ENCODE results near the gene ADRB1.

The ADRB1 gene

DNA sequence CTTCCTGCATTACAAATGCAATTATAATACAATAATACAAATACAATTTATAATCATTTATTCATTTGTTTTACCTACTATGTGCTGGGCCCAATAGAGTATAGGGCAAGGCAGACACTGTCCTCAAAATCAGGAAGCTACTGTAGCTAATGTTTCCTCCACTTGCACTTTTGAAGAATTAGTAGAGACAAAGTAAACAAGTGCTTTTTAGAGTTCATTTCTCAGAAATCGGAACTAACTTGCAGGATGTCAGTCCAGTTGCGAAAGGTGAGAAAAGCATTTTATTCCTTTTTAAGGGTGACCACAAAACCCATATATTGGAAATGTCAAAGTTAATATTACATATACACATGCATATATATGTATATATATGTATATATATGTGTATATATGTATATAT, 14.2 kb downstream of the ADRB1 start:
- no peak for DNase-seq (ENCODE audit: low spot score)

DNA sequence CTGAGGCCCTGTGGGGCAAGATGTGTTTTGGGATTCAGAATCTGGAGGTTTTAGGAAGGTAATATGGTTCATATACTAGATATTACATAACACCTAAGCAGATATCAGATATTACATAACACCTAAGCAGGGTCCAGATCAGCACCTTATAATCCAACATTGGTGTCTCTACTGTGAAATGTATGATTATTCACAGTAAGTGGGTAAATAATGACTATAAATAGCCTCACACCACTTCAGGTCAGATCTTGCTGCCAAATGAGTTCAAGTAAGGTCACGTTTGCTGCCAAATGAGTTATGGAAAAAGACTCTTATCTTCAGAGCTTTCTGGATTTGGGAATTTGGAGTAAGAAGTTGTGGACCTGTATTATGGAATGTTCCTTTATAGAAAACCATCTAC, 14.6 kb downstream of the ADRB1 start:
- no peak for DNase-seq (ENCODE audit: low spot score)

DNA sequence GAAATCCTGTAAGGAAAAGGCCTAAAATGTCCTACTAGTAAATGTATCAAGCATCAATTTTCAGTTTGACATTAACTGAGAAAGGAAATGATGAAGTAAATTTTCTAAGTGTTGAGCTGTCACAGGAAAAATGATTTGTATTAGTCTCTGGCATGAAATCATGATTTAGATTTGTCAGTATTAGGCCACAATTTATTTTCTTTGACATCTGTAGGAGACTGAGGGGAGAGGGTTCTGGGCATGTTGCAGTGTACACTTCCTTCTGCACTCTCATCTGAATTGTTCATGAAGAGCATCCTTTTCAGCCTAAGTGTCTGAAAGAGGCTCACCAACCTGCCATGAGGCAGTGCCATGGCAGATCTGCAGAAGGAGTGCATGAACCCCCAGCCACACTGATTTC, 15.9 kb downstream of the ADRB1 start:
- no peak for DNase-seq (ENCODE audit: low spot score)

DNA sequence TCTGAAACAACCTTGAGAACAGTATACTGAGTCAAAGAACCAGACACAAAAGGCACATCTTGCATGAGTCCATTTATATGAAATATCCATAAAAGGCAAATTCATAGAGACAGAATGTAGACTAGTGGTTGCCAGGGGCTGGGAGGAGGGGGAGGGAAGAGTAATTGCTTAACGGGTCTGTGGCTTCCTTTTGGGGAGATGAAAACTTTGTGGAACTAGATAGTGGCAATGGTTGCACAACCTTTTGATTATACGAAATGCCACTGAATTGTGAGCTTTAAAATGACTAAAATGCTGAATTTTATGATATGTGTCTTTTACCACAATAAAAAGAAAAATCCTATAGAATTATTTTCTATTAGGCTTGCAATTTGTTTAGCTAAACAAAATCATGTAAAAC, 16.8 kb downstream of the ADRB1 start:
- no peak for DNase-seq (ENCODE audit: low spot score)

DNA sequence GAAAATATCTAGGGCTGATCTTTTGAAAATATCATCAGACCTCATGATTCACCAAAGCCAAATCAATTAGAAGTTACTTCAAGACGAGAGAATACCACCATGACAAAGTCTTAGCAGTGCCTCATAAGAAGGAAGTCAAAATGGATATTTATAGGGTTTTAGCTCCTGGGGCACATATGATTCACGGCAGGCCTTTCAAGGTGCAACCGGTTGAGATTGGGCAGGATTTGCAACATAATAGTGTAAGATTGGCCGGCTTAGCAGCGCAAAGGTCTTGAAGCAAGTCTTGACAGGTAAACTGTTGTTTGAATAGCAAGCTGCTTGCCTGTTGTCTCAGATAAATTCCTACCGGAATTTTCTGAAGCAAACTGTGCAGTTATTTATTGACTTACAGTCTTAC, 17.5 kb downstream of the ADRB1 start:
- no peak for DNase-seq (ENCODE audit: low spot score)

DNA sequence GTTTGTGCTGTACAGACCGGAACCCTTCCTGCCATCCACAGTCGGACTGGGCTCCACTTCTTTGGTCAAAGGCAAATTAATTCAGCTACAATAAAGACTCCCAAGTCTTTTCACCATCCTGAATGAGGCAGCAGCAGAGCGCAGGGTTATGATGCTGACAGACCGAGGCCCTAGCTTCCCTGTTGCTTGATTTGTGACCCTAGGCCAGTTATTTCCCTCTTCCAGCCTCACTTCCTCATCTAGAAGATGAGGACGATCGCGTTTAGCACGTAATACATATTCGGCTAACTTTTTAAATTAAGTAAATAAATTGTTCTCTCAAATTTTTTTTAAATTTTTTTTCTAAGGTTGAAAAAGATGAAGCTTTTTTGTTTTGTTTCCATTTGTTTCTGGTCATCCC, 18.1 kb downstream of the ADRB1 start:
- DNase-seq (ENCODE audit: low spot score): no peak

DNA sequence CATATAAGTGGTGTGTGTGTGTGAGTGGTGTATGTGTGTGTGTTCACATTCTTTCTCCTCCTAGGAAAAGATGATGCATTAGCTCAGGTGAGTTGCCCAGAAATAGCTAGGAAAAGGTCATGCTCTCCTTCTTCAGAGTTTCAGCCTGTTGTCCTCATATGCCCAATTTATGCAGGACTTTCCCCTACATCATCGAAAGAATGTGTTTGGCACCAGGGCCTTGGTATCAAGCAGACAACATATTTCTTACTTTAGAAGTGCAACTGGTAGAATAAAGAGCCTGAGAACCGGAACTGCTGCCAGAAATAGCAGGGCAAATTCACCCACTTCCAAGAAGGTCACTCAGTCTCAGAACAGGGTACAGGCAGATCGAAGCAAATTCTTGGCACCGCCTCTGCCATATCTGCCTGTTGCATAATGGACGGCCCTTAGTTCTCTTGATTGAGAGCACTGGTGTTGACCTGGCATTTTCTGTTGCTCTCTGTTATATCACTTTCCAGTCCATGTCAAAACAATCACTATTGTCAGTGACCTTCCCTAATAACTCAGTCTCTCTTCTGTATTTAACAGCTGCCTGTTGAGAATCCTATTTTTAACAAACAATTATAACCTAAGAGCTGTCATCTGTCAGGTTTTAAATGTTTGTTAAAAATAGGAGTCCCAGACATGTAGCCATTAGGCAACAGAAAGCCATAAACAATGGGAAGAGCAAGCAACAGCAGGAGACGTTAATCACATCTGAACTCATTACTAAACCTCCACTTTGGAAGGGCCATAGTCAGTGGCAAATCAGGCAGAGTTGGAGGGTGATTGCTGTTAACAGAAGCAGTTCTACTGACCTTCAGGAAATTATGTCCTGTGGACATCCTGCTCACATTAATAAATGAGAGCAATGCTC, 20.7 kb downstream of the ADRB1 start:
- no peak for DNase-seq (ENCODE audit: low spot score)

DNA sequence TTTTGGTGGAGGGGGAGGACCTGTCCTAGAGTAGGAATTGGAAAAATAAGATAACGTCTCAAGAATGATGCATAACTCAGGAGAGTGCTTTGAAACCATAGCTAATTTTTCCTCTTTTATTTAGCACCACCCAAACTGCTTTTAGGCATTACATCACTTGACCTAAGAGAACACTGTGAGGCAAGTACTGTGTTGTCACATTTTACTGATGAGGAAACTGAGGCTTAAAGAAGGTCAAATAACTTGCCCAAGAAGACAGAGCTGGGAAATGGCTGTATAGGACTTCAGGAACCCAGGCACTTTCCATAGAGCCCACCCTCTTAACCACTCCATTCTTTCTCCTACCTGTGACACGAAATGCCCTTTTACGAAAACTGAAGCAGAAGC, 21.4 kb downstream of the ADRB1 start:
- DNase-seq (ENCODE audit: low spot score): no peak

DNA sequence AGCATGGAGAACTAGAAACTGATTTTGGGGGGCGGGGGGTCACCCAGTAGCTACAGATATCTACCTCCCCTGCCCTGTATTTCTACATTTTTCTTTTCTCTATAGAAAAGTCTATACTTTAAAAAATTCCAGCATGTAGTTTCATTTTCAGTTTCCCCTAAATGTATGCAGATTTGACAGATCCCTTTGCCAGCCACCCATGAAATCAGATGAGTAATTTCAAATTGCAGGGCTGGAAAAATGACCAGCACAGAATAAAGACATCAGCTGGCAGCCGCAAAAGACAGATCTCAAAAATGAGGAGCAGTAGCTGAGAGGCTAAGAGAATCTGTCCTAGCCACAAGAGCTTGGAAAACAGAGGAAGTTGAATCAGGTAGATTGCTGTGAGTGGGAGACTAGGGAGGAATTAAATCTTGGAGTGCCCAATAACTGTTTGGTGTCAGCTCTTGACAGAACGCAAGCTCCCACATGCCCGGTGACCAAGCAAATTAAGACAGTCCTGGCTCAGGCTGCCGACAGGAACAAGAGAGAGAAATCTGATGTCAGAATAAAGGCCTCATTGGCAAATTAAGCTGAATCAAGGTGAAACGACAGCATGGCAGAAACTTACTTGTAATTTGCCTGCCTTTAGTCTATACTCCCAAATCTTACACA, 24.5 kb downstream of the ADRB1 start:
- DNase-seq (ENCODE audit: low spot score): no peak

DNA sequence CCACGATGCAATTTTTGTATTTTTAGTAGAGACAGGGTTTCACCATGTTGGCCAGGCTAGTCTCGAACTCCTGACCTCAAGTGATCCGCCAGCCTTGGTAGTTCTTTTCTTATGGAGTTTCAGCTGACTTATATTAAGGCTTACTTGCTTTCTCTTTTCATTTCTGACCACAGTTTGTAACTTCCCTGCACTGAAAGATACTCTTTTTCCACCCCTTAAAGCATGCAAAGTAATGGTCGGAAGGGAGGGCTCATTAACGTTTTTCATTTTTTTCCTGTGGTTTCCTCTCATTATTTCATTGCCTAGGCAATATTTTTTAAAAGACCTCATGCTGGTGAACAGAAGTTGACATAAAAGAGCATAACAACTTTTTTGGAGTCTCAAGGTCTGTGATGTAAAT, 27.0 kb downstream of the ADRB1 start:
- no peak for DNase-seq (ENCODE audit: low spot score)

DNA sequence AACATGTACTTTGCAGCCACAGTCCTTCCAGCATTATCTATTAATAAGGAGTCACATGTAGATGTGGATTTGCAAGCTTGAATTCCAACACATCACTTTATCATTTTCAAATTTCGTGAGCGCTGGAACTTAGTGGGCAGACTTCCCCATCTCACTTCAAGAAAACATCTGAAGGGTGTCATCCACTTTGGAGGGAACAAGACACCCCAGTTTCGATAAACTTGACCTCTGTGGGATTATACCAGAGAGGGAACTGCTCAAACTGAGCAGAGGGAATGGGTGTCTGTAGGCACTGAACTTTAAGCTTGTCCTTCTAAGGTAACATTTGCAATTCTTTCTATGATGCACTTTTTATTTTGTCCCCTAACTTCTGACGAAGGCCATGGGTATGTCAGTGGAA, 27.5 kb downstream of the ADRB1 start:
- DNase-seq (ENCODE audit: low spot score): no peak

DNA sequence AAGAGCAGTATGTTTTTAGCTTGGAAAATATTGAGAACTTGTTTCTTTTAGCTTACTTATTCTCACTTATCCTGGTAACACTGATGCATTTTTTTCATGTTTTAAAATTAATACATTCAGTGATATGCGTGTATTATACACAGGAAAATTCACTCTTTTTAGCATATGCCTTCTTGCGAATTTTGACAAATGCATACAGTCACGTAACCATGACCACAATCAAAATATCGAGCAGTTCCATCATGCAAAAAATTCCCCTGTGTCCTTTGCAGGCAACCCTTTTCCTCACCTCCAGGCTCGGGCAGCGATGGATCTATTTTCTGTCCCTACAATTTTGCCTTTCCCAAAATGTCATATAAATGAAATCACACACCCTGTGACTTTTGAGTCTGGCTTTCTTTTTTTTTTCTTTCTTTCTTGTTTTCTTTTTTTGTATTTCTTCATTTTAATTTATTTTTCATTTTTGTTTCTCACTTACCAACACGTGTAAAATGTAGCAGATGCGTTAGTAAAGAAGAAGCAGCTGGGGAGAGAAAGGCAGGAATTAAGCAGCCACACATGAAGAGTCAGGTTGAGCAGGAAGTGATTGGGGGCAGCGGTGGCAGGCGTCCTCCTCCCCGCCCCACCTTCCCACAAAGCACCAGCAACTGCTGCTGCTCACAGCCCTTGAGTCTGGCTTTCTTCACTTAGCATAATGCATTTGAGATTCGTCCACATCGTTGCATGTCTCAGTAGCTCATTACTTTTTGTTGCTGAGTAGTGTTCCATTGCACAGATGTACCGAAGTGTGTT, 29.9 kb downstream of the ADRB1 start:
- no peak for DNase-seq (ENCODE audit: low spot score)

DNA sequence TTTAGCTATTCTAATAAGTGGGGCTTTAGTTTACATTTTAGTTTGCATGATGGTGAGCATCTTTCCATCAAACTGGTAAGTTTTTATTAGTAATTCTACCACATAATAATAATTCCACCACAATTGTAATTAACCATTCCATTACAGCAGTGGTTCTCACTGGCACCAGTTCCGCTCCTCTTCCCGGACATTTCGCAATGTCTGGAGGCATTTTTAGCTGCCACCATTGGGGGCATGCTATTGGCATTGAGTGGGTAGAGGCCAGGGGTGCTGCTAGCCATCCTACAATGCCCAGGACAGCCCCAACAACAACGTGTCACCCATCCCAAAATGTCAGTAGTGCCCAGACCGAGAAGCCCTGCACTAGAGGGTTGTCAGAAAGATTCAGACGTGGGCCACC, 31.4 kb downstream of the ADRB1 start:
- no peak for DNase-seq (ENCODE audit: low spot score)

DNA sequence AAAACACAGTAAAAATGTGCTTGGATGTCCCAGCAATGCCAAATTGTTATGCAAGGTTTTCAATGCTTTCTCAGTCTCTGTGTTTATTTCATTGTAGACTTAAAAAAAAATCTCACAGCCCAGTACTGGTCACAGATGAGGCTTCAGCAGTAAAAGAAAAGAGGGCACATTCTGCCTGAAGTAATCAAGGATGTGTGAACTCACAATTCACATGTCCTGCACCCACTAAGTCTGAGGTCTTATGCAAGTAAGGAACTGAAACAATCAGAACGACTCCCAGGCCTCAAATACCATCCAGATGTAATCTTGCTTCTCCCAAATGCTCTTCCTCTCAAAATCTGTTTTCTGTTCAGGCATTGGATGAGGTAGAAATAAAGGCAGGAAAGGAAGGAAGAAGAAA, 33.7 kb downstream of the ADRB1 start:
- DNase-seq (ENCODE audit: low spot score): no peak

DNA sequence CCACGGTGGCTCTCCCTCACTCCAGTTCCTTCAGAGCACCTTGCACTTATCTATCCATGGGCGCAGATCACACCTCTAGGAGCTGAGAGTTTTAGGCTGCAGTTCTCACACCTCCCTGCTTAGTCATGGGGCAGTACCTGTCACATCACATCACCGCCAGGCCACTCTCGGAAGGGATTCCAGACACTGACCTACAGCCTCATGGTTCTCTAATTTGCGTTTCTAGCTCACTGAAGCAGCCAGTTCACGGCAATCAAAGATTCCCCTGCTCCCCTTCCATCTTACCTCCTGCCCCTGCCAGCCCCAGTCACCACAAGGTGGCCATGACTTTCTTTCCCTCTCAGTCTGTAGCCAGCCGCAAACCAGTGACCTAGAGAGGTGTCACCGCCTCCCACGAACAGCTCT, 34.2 kb downstream of the ADRB1 start:
- no peak for DNase-seq (ENCODE audit: low spot score)

DNA sequence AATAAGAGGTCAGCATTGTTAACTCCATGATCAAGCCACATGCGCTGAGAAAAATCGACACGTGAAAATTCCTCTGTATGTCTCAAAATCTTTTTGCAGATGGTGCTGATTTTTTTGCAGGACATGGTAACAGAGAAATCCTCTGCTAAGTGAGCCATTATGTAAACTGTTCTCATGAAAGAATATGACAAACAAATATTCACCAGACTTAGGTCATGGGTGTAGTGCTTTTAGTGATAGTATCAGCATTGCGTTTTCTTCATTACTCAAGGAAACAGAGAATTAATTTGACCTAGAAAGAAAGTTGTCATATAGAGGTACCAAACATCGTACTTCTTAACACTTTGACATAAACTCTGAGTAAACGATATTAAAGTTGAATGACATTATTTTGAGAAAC, 34.7 kb downstream of the ADRB1 start:
- no peak for DNase-seq (ENCODE audit: low spot score)

DNA sequence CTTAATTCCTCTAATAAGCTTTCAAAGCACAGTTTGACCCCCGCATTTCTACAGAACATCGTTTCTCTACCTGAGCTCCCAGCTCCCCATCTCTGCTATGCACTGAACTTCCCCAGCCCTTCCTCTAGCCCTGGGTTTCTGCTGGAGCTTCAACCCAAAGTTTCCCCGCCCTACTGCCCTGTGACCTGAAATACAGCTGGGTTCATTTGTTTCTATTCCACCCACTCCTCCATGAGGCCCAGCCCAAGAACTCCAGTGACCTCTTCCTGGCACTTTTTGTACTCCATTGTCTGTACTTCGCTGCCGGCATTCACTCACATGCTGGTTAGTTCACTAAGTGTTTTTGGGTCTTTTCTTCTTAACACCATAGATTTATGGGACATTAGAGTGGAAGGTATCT, 35.8 kb downstream of the ADRB1 start:
- no peak for DNase-seq (ENCODE audit: low spot score)

DNA sequence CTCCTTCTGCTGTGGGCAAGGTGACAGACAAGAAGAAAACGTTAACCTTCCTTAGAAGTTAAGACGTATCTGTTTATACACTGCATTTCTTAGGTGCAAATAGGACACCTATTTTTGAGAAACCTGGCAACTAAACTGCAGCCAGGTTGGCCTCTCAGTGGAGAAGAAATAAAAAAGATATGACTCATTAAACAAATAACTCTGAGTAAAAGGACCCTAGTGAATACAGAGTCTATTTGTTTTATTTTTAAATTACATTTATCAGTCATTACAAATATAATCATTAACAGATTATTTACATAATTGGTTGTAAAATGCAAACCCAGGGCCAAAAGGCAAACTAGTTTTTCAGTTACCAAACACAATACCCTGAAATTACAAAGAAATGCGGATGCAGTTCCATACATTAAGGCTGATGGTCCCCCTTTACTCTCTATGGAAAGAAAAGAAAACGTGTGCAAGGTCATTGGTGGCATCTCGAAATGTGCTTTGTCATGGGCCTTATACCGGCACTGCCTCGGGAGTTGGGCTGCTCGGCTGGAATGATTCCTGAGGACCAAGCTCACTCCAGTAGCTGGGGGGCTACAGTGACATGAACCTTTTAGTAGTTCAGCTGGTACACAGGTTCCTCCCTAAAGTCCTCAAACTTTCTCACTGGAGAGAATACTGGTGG, 38.4 kb downstream of the ADRB1 start:
- DNase-seq (ENCODE audit: low spot score): no peak

DNA sequence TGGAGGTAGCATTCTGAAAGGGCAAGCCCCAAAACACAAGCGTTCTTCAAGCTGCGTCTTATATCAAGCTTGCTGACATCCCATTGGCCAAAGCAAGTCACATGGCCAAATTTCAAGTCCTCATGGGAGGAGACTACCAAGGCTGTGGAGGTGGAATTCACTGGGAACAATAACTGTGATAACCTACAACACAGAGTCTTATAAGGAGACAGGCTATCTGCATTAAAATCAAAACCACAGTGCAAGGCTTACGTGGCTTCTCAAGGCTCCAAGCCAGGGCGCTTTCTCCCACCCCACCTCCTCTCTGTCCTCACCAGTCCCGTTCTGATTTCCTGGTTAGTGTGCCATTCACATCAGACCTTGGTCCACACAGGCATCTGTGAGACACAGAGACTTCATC, 39.4 kb downstream of the ADRB1 start:
- no peak for DNase-seq (ENCODE audit: low spot score)

DNA sequence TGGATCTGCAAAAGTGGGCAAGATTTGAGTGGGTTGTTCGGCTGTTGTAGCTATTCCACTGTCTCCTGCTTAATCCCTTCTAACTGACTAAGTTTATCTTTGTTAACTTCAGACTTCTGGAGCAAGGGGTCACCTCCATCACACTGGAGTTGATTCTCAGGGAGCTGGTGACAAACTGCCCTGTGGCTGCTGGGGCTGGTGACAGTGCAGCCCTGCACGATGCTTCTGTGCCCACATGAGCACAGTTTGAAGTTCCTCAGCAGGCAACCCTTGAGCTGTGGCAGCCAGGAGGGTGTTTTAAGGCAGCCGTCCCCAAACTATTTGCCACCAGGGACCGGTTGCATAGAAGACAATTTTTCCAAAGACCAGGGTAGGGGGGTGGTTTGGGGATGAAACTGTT, 40.5 kb downstream of the ADRB1 start:
- DNase-seq (ENCODE audit: low spot score): no peak

DNA sequence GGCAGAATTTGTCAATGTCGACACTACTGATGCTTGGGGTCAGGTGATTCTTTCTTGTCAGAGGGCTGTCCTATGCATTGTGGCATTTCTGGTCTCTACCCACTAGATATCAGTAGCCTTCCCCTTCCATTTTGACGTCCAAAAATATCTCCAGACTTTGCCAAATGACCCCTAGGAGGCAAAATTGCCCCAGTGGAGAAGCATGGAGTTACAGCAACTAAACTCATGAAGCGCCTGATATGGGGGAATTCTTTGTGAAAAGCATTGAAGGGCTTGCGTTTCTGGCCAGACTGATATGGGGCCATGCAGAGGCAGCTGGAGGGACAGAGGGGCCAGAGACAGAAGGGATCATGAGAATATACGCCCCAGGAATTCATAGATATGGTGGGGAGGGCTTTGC, 43.6 kb downstream of the ADRB1 start:
- DNase-seq (ENCODE audit: low spot score): no peak

DNA sequence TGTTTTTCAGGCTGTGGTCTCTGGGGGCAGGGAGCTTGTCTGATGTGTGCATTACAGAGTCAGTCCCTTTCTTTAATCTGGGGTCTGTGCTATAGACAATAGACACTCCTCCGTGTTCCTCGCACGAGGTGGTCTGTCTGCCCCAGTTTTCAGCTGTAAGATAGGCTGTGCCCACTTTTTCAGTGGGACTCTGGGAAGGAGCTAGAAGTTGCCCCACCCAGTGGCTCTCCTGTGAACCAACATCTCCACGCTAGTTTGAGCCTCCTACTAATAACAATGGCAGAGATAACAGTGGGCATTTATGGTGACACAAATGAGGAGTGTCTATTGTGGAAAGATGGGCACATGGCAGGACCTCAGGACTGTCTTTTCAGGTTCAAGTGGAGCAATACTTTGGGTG, 44.0 kb downstream of the ADRB1 start:
- DNase-seq (ENCODE audit: low spot score): no peak
